ENCODE measurements around the gene STEAP1B. TPM values are rescaled to one million over a fixed set of nuclear protein-coding genes. Genes with fewer than 3 reads are reported as not detected.

The STEAP1B gene
- total RNA-seq, 1 experiment from 2014 or later: not detected

DNA sequence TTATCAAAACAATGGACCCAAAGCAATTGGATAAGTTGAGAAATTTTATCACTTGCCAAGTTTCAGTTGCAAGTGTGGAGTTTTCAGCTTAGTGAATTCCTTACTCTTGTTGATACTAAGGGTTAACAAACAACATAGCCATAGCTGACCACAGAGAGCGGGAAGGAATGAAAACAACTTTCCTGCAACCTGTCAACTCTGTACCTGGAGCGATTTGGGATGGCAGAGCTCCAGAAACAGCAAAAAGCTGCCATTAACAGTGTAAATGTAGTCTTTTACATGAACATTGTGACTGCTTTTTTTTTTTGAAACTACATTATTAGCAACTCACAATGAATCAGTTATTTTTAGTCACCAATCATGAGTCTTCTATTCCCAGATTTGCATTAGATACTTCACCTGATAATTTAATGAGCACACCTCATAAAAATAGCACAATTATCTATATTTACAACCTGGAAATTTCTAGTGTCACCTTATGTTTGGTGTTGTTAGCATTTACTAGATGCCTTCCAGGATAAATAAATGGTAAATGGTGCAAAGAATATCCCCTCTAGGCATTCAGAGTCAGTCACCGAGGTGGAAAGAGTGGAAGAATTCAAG, 95.5 kb downstream of the STEAP1B start:
- no peaks in the 10 kb centered on the region for H3K36me3 ChIP-seq (ENCODE audit: insufficient read depth, low read length)
- no peaks in the 10 kb centered on the region for H3K27me3 ChIP-seq (ENCODE audit: low read length)
- H3K79me2 ChIP-seq (ENCODE audit: low read length): no peaks in the 10 kb centered on the region
- H3K4me1 ChIP-seq (ENCODE audit: low read length): peaks cover 16% of the 10 kb centered on the region
- H3K4me2 ChIP-seq (ENCODE audit: low read depth, low read length, poor library complexity, severe bottlenecking): no peak overlapping the region
- no peak overlapping the region for H3K27ac ChIP-seq (ENCODE audit: low read length)
- H4K20me1 ChIP-seq (ENCODE audit: insufficient read depth, low read depth, low read length): no peaks in the 10 kb centered on the region
- H3K9ac ChIP-seq (ENCODE audit: low read length): no peak overlapping the region
- H2AFZ ChIP-seq (ENCODE audit: low read length): no peak overlapping the region
- H3K4me3 ChIP-seq (ENCODE audit: low read length): no peak overlapping the region
- no peaks in the 10 kb centered on the region for H3K9me3 ChIP-seq (ENCODE audit: low read length)
- no peak for DNase-seq
- H3K9me2 ChIP-seq (replicated peaks; ENCODE audit: insufficient read depth, low read length): no peaks in the 10 kb centered on the region

DNA sequence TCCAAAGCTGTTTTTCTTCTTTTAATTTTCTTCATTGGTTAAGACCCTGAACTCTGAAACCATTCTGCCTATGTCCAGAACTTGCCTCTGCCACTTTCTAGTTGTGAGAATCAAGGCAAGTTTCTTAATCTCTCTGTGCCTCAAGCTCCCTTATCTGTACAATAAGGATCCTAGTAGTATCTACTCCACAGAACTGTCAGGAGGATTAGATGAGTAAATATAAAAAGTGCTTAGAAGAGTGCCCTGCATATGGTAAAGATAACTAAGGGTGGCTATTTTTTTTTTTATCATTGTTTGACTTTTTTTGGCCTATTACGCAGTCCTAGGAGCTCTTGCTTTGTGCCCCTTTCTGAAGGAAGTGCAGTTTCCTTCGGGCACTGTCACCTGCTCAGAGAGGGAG, 96.6 kb downstream of the STEAP1B start:
- Histone ChIP-seq H2AFZ (ENCODE audit: low read length) (no peak overlapping the region), H3K4me2 (ENCODE audit: low read depth, low read length, poor library complexity, severe bottlenecking) (no peak overlapping the region)

DNA sequence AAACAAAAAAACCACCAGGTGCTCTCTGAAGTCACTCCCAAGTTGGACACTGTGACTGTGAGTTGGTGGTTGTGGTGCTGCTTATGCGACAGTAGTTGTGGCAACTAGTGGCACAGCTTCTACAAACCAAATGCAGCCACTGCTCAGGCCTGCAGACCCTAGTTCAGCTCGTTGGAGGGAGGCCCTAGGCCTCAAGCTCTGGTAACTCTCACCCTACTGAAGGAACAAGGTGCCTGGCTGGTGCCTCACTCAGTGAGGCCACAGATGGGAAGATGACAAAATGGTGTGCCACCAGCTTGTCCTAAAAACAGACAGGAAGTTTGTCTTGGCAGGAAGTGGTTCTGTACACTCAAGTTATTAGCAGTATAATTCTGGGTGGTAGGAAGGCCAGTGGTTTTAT, 97.7 kb downstream of the STEAP1B start:
- no peaks in the 10 kb centered on the region for H3K36me3 ChIP-seq (ENCODE audit: insufficient read depth, low read length)
- DNase-seq: no peak
- no peak overlapping the region for H3K4me2 ChIP-seq (ENCODE audit: low read depth, low read length, poor library complexity, severe bottlenecking)
- H3K9me2 ChIP-seq (replicated peaks; ENCODE audit: insufficient read depth, low read length): no peaks in the 10 kb centered on the region
- no peak overlapping the region for H3K9ac ChIP-seq (ENCODE audit: low read length)
- H3K79me2 ChIP-seq (ENCODE audit: low read length): no peaks in the 10 kb centered on the region
- 0 out of 2 replicates have a peak overlapping the region, but pooled peaks have one; percentile 23 for H2AFZ ChIP-seq (ENCODE audit: low read length)
- no peak overlapping the region for H3K27ac ChIP-seq (ENCODE audit: low read length)
- no peaks in the 10 kb centered on the region for H3K9me3 ChIP-seq (ENCODE audit: low read length)
- H3K4me1 ChIP-seq (ENCODE audit: low read length): peaks cover 16% of the 10 kb centered on the region
- H3K4me3 ChIP-seq (ENCODE audit: low read length): no peak overlapping the region
- no peaks in the 10 kb centered on the region for H3K27me3 ChIP-seq (ENCODE audit: low read length)
- no peaks in the 10 kb centered on the region for H4K20me1 ChIP-seq (ENCODE audit: insufficient read depth, low read depth, low read length)

More for the DNA sequence above, 96.6 kb downstream of the STEAP1B start:
- Histone ChIP-seq H3K9me3 (ENCODE audit: low read length) (no peaks in the 10 kb centered on the region), H3K27me3 (ENCODE audit: low read length) (no peaks in the 10 kb centered on the region), H3K4me1 (ENCODE audit: low read length) (peaks cover 16% of the 10 kb centered on the region), H3K79me2 (ENCODE audit: low read length) (no peaks in the 10 kb centered on the region), H3K36me3 (ENCODE audit: insufficient read depth, low read length) (no peaks in the 10 kb centered on the region), H3K27ac (ENCODE audit: low read length) (no peak overlapping the region), H4K20me1 (ENCODE audit: insufficient read depth, low read depth, low read length) (no peaks in the 10 kb centered on the region), H3K4me3 (ENCODE audit: low read length) (no peak overlapping the region), H3K9me2 (replicated peaks; ENCODE audit: insufficient read depth, low read length) (no peaks in the 10 kb centered on the region), H3K9ac (ENCODE audit: low read length) (no peak overlapping the region)
- no peak for DNase-seq

DNA sequence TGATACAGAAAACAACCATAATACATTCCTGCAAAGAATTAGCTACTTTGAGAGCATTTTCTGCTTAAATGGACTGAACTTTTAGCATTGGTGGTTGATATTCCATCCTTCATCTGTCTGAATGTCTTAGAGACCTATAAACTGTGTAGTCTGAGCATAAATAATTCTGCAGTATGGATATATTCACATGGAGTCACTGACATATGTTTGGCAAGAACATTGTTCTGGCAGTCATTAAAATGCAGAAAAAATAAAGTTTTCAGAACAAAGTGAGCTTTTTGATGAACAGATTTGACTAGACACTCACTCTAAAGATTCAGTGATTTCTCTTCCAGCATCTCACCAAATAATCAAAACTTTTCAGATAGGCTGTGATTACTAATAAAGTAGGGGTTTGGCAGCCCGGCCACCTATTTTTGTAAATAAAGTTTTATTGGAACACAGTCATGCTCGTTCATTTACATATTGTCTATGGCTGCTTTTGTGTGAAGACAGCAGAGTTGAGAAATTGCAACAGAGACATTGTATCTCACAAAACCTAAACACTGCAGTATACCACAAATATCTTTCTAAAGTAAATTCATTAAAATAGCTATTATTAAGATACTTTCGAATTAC, 98.9 kb downstream of the STEAP1B start:
- Histone ChIP-seq H3K4me3 (ENCODE audit: low read length) (no peak overlapping the region), H3K36me3 (ENCODE audit: insufficient read depth, low read length) (no peaks in the 10 kb centered on the region), H3K9me2 (replicated peaks; ENCODE audit: insufficient read depth, low read length) (no peaks in the 10 kb centered on the region), H3K4me1 (ENCODE audit: low read length) (peaks cover 16% of the 10 kb centered on the region), H3K79me2 (ENCODE audit: low read length) (no peaks in the 10 kb centered on the region), H3K9ac (ENCODE audit: low read length) (no peak overlapping the region), H3K4me2 (ENCODE audit: low read depth, low read length, poor library complexity, severe bottlenecking) (no peak overlapping the region), H3K27me3 (ENCODE audit: low read length) (no peaks in the 10 kb centered on the region), H4K20me1 (ENCODE audit: insufficient read depth, low read depth, low read length) (no peaks in the 10 kb centered on the region), H3K9me3 (ENCODE audit: low read length) (no peaks in the 10 kb centered on the region), H2AFZ (ENCODE audit: low read length) (no peak overlapping the region), H3K27ac (ENCODE audit: low read length) (no peak overlapping the region)
- no peak for DNase-seq

DNA sequence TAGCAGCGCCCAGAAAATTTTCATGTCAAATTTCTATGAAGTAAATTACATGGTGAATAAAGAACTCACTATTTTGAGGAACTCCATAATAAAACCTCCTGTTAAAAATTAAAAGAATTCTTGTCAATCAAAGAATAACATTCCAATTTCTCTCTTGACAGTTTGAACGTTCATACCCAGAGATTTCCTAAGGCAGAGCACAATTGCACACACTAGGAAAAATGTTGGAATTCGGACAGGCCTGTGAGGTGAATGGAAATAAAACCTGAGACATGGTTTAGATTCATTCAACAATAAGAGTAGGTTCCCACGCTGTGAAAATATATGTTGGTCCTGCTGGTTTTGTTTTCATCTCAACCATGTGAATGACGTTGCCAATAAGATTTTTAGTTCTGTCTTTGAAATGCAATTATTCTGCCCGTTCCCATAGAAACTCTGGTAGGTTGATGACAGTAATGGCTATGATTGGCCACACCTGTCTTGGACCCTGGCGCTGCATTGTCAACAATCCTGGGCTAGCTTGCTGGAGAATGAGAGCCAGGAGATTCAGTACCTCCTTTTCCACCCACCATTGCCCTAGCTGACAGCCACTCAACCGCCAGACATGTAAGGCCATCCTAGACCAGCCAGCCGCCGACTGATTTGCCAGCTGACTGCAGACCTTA, 99.7 kb downstream of the STEAP1B start:
- Histone ChIP-seq H2AFZ (ENCODE audit: low read length) (no peak overlapping the region), H3K4me1 (ENCODE audit: low read length) (peaks cover 16% of the 10 kb centered on the region), H3K27ac (ENCODE audit: low read length) (no peak overlapping the region), H3K27me3 (ENCODE audit: low read length) (no peaks in the 10 kb centered on the region), H3K9me2 (replicated peaks; ENCODE audit: insufficient read depth, low read length) (no peaks in the 10 kb centered on the region), H3K4me2 (ENCODE audit: low read depth, low read length, poor library complexity, severe bottlenecking) (no peak overlapping the region), H3K9me3 (ENCODE audit: low read length) (no peaks in the 10 kb centered on the region), H3K4me3 (ENCODE audit: low read length) (no peak overlapping the region), H3K36me3 (ENCODE audit: insufficient read depth, low read length) (no peaks in the 10 kb centered on the region), H3K79me2 (ENCODE audit: low read length) (no peaks in the 10 kb centered on the region), H3K9ac (ENCODE audit: low read length) (no peak overlapping the region), H4K20me1 (ENCODE audit: insufficient read depth, low read depth, low read length) (no peaks in the 10 kb centered on the region)
- no peak for DNase-seq

DNA sequence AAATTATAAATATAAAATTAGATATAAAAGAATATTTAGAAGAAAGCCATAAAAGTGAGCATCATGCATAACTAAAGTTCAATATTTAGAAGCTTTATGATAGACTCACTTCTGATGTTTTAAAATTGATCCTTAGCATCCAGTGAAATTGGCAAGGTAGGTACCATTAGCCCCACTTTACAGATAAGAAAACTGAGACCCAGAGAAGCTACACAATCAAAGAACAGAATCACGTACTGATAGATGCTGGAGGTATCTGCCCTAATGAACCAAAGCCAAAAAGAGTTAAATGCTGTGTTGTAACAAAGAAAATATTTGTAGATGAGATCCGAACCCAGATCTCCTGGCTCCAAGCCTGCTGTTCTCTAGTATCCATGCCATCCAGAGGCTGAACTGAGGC, 100.4 kb downstream of the STEAP1B start:
- Histone ChIP-seq H2AFZ (ENCODE audit: low read length) (no peak overlapping the region), H3K79me2 (ENCODE audit: low read length) (no peaks in the 10 kb centered on the region), H3K27ac (ENCODE audit: low read length) (no peak overlapping the region), H3K9ac (ENCODE audit: low read length) (no peak overlapping the region), H4K20me1 (ENCODE audit: insufficient read depth, low read depth, low read length) (no peaks in the 10 kb centered on the region), H3K4me2 (ENCODE audit: low read depth, low read length, poor library complexity, severe bottlenecking) (no peak overlapping the region), H3K4me1 (ENCODE audit: low read length) (peaks cover 13% of the 10 kb centered on the region), H3K4me3 (ENCODE audit: low read length) (no peak overlapping the region), H3K27me3 (ENCODE audit: low read length) (no peaks in the 10 kb centered on the region), H3K36me3 (ENCODE audit: insufficient read depth, low read length) (no peaks in the 10 kb centered on the region), H3K9me2 (replicated peaks; ENCODE audit: insufficient read depth, low read length) (no peaks in the 10 kb centered on the region), H3K9me3 (ENCODE audit: low read length) (no peaks in the 10 kb centered on the region)
- DNase-seq: no peak

DNA sequence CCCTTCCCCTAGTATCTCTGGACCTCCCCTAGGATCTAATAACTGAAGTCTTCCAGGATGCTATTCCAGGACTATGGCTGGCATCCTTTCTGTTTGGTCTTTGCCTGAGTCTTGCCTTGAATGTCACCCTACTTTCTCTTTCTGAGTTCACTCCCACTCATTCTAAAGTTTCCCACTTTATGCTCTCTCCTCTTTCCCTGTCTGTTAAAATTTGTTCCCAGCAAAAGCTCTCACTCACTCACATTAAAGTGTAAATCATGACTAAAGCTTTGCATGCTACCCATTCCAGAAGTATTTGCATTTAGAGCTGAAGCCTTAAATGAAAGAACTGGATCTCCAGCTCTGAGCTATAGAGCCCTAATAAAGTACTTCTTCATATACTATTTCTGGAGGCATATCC, 100.9 kb downstream of the STEAP1B start:
- Histone ChIP-seq H3K9me3 (ENCODE audit: low read length) (no peaks in the 10 kb centered on the region), H4K20me1 (ENCODE audit: insufficient read depth, low read depth, low read length) (no peaks in the 10 kb centered on the region), H3K9ac (ENCODE audit: low read length) (no peak overlapping the region), H3K4me3 (ENCODE audit: low read length) (no peak overlapping the region), H3K4me1 (ENCODE audit: low read length) (peaks cover 10% of the 10 kb centered on the region), H3K79me2 (ENCODE audit: low read length) (no peaks in the 10 kb centered on the region), H3K9me2 (replicated peaks; ENCODE audit: insufficient read depth, low read length) (no peaks in the 10 kb centered on the region), H3K27me3 (ENCODE audit: low read length) (no peaks in the 10 kb centered on the region), H3K36me3 (ENCODE audit: insufficient read depth, low read length) (no peaks in the 10 kb centered on the region), H2AFZ (ENCODE audit: low read length) (no peak overlapping the region), H3K27ac (ENCODE audit: low read length) (no peak overlapping the region), H3K4me2 (ENCODE audit: low read depth, low read length, poor library complexity, severe bottlenecking) (no peak overlapping the region)
- no peak for DNase-seq

DNA sequence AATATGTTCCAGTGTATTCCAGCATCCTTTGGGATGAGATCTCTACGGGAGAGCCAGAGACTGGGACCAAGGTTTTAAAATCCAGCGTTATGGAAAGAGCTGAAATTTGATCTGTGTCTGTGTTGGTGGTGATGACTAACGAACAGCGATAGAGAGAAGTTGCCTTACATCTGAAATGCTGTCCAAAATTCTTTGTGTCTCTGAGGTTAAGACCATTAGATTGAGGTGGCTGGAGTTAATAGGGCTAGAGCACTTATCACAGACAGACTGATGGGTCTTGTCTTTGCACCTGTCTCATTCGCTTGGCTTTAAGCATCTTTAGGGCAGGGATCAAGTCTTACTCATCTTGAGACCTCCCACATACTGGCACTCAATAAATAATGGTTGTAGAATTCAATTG, 102.0 kb downstream of the STEAP1B start:
- Histone ChIP-seq H4K20me1 (ENCODE audit: insufficient read depth, low read depth, low read length) (no peaks in the 10 kb centered on the region), H3K9ac (ENCODE audit: low read length) (no peak overlapping the region), H3K9me3 (ENCODE audit: low read length) (no peaks in the 10 kb centered on the region), H3K4me1 (ENCODE audit: low read length) (peaks cover 10% of the 10 kb centered on the region), H2AFZ (ENCODE audit: low read length) (no peak overlapping the region), H3K79me2 (ENCODE audit: low read length) (no peaks in the 10 kb centered on the region), H3K27me3 (ENCODE audit: low read length) (no peaks in the 10 kb centered on the region), H3K4me2 (ENCODE audit: low read depth, low read length, poor library complexity, severe bottlenecking) (no peak overlapping the region), H3K36me3 (ENCODE audit: insufficient read depth, low read length) (no peaks in the 10 kb centered on the region), H3K4me3 (ENCODE audit: low read length) (no peak overlapping the region), H3K9me2 (replicated peaks; ENCODE audit: insufficient read depth, low read length) (no peaks in the 10 kb centered on the region), H3K27ac (ENCODE audit: low read length) (no peak overlapping the region)
- no peak for DNase-seq

Data from Karpas-422 (cell line).